ENCODE data around the gene TUSC2. TPM values are rescaled to one million over a fixed set of nuclear protein-coding genes. Genes with fewer than 3 reads are reported as not detected.

The TUSC2 gene
- total and polyA plus RNA-seq, 9 of the 15 experiments (the other 6 are each of a cell fraction or from before 2014, with no cell fraction given) = 2.8 to 67.5 (median 25.8) TPM

GRCh38 chr3:50298836-50299637, 29.0 kb downstream of the TUSC2 start, which contains the start of the genes HYAL3 and NAA80 (continued):
- TF ChIP-seq SNRNP70 (optimal IDR thresholded peaks at IDR 0.05; ENCODE audit: low read depth, low read length) = no peak
- TF ChIP-seq BRF2 (IDR thresholded peaks at IDR 0.05; ENCODE audit: borderline replicate concordance, insufficient read depth, insufficient read length) = no peak
- TF ChIP-seq JUNB (CRISPR knock-in tag; conservative IDR thresholded peaks at IDR 0.05) = no peak
- no peak for TF ChIP-seq ELF1 (tag; IDR thresholded peaks at IDR 0.05)
- no peak for TF ChIP-seq ZNF436 (CRISPR knock-in tag; IDR thresholded peaks at IDR 0.05)
- TF ChIP-seq, protein P1, sequence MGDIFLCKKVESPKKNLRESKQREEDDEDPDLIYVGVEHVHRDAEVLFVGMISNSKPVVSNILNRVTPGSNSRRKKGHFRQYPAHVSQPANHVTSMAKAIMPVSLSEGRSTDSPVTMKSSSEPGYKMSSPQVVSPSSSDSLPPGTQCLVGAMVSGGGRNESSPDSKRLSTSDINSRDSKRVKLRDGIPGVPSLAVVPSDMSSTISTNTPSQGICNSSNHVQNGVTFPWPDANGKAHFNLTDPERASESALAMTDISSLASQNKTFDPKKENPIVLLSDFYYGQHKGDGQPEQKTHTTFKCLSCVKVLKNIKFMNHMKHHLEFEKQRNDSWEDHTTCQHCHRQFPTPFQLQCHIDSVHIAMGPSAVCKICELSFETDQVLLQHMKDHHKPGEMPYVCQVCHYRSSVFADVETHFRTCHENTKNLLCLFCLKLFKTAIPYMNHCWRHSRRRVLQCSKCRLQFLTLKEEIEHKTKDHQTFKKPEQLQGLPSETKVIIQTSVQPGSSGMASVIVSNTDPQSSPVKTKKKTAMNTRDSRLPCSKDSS (IDR thresholded peaks at IDR 0.05; ENCODE audit: low read depth, partially characterized antibody) = no peak
- no peak; a peak in 1 of 6 replicates for TF ChIP-seq ZBTB11 (CRISPR knock-in tag; IDR thresholded peaks at IDR 0.05)
- no peak for TF ChIP-seq POLR2H (tag; IDR thresholded peaks at IDR 0.05; ENCODE audit: low read depth)
- TF ChIP-seq RFX5 (IDR thresholded peaks at IDR 0.05; ENCODE audit: low read depth, low read length) = no peak
- no peak for TF ChIP-seq CBX8 (IDR thresholded peaks at IDR 0.05; ENCODE audit: borderline replicate concordance, extremely low read depth, low read depth, low read length, poor library complexity, severe bottlenecking)
- no peak for TF ChIP-seq SIX5 (IDR thresholded peaks at IDR 0.05; ENCODE audit: borderline replicate concordance in 1 of 2, insufficient read depth in 1 of 2, low read depth in 1 of 2, low read length in 2 of 2)
- TF ChIP-seq SMAD3 (CRISPR knock-in tag; conservative IDR thresholded peaks at IDR 0.05) = no peak
- no peak for TF ChIP-seq FOXJ3 (CRISPR knock-in tag; IDR thresholded peaks at IDR 0.05)
- no peak for TF ChIP-seq UBTF (IDR thresholded peaks at IDR 0.05; ENCODE audit: borderline replicate concordance in 1 of 2, low read depth in 2 of 2, low read length in 2 of 2)
- TF ChIP-seq ZNF778 (CRISPR knock-in tag; IDR thresholded peaks at IDR 0.05) = no peak
- TF ChIP-seq NCOA4 (IDR thresholded peaks at IDR 0.05; ENCODE audit: partially characterized antibody) = no peak
- TF ChIP-seq EZH2 (IDR thresholded peaks at IDR 0.05; ENCODE audit: borderline replicate concordance, low read depth, low read length) = no peak
